NCI-H446 (cell line): ENCODE data around the gene ASB1.
A peak's percentile ranks its signal among the peaks of the same experiment; 100 is the strongest.

Experiments used
- DNase-seq, 2 experiments: peaks; one replicate each; lab custom pipeline; 2025; lab: John Stamatoyannopoulos, UW

The ASB1 gene

GRCh38 chr2:238426568-238427434, at the start of gene ASB1:
Gene ASB1, plus strand, starts transcription at chr2:238426927. Its CDS starts 144 bp downstream, at chr2:238427071.
- peak; percentile 27 to 77 for DNase-seq

- peak; percentile 29 to 81 for DNase-seq
These were observed 48.3 kb upstream of the ASB1 start for GRCh38 chr2:238378230-238379095.

- DNase-seq = no peak
These were observed 47.5 kb upstream of the ASB1 start for GRCh38 chr2:238379096-238379810.

GRCh38 chr2:238380336-238380735, 46.4 kb upstream of the ASB1 start:
- no peak for DNase-seq

- DNase-seq = no peak
These were observed 45.9 kb upstream of the ASB1 start for GRCh38 chr2:238380785-238381184.

- DNase-seq = no peak
These were observed 45.2 kb upstream of the ASB1 start for GRCh38 chr2:238381341-238382115.

GRCh38 chr2:238382381-238382781, 44.3 kb upstream of the ASB1 start:
- DNase-seq = no peak

GRCh38 chr2:238383135-238383534, 43.6 kb upstream of the ASB1 start:
- DNase-seq = no peak

GRCh38 chr2:238383743-238384380, 42.9 kb upstream of the ASB1 start:
- DNase-seq = no peak

- DNase-seq = no peak
These were observed 39.4 kb upstream of the ASB1 start for GRCh38 chr2:238387332-238387731.

- DNase-seq = peak in 1 of 2 experiments; percentile 58
These were observed 37.9 kb upstream of the ASB1 start for GRCh38 chr2:238388794-238389193.

- DNase-seq = peak in 1 of 2 experiments; percentile 49
These were observed 36.6 kb upstream of the ASB1 start for GRCh38 chr2:238389988-238390589.

- peak in 1 of 2 experiments; percentile 24 for DNase-seq
These were observed 35.6 kb upstream of the ASB1 start for GRCh38 chr2:238391042-238391689.

- no peak for DNase-seq
These were observed 30.1 kb upstream of the ASB1 start for GRCh38 chr2:238396663-238397062.

GRCh38 chr2:238397356-238397755, 29.4 kb upstream of the ASB1 start:
- no peak for DNase-seq

- DNase-seq = no peak
These were observed 28.1 kb upstream of the ASB1 start for GRCh38 chr2:238398577-238398976.

- DNase-seq = no peak
These were observed 27.6 kb upstream of the ASB1 start for GRCh38 chr2:238399094-238399493.

GRCh38 chr2:238401551-238401950, 25.2 kb upstream of the ASB1 start:
- DNase-seq = no peak

- DNase-seq = no peak
These were observed 22.9 kb upstream of the ASB1 start for GRCh38 chr2:238403632-238404405.
